GM12878 (cell line): Measurements from ENCODE around the gene RAB37. TPM values are rescaled to one million over a fixed set of nuclear protein-coding genes. Genes with fewer than 3 reads are reported as not detected.

ENCODE experiments used
- ATAC-seq: fragments of 200-7000 bp; cut with Tn5 transposase; 3 replicates; pipeline ENCODE4 v1.9.1; 2020; ENCODE audit warnings: mild to moderate bottlenecking, moderate library complexity
- BruUV-seq: library from RNA; stranded (reverse); fragments of 400-500 nt; replicated peaks from 2 replicates; lab custom pipeline; 2021; lab: Mats Ljungman, UMichigan
- CTCF ChIA-PET: fragments of 300-600 bp; sonication (Branson Sonifier 250); formaldehyde crosslinking; extraction: SDS; loops from one replicate; lab custom pipeline; 2021; ENCODE audit warnings: inconsistent platforms; lab: Yijun Ruan, JAX
- POLR2A ChIA-PET: fragments of 350-600 bp; formaldehyde crosslinking; extraction: SDS; loops from one replicate; lab custom pipeline; 2021; ENCODE audit warnings: inconsistent platforms; lab: Charles Lee
- RAD21 ChIA-PET: fragments of 300-600 bp; sonication (Branson Sonifier 250); formaldehyde crosslinking; loops from one replicate; lab custom pipeline; 2023; ENCODE audit warnings: antibody characterized with exemption; ENCODE audit not compliant: unreplicated experiment; lab: Charles Lee
- SMC1A ChIA-PET: fragments of 300-600 bp; sonication (Branson Sonifier 250); formaldehyde crosslinking; loops from one replicate; lab custom pipeline; 2023; ENCODE audit not compliant: unreplicated experiment, uncharacterized antibody; lab: Charles Lee
- DNase-seq: peaks from one replicate; pipeline ENCODE4 v3.0.0-alpha.2; 2011; ENCODE audit warnings: low read depth, low spot score
- FAIRE-seq: peaks from 3 replicates; lab custom pipeline; 2011; peaks lifted over from hg19 to GRCh38; lab: Jason Lieb, UNC
- H2AFZ ChIP-seq: 2 replicates; pipeline ENCODE4 v1.6.0; 2011; ENCODE audit warnings: low read depth, low read length, control low read depth; ENCODE audit not compliant: control insufficient read depth
- H3K27ac ChIP-seq: 2 replicates; pipeline ENCODE4 v1.5.1; 2011; ENCODE audit warnings: control low read depth; ENCODE audit not compliant: control insufficient read depth, insufficient read depth
- H3K27me3 ChIP-seq, 2 experiments: replicated peaks in 1 of 2; 2 replicates each; pipeline versions ENCODE4 v1.6.0 to v1.6.1; 2011; ENCODE audit warnings: low read length in 1 of 2; ENCODE audit not compliant: control insufficient read depth in 2 of 2, insufficient read depth in 2 of 2
- H3K36me3 ChIP-seq, 2 experiments: 2 replicates each; pipeline ENCODE4 v1.5.1; 2011; ENCODE audit warnings: low read length in 1 of 2; ENCODE audit not compliant: control insufficient read depth in 2 of 2, insufficient read depth in 2 of 2
- H3K4me1 ChIP-seq: 2 replicates; pipeline ENCODE4 v1.6.1; 2011; ENCODE audit warnings: mild to moderate bottlenecking, low read length, moderate library complexity, mixed read lengths; ENCODE audit not compliant: control insufficient read depth, insufficient read depth
- H3K4me2 ChIP-seq: 2 replicates; pipeline ENCODE4 v1.6.0; 2011; ENCODE audit warnings: control low read depth; ENCODE audit not compliant: control insufficient read depth, insufficient read depth
- H3K4me3 ChIP-seq: fragments of 200-600 bp; sonication (generic); 2 replicates; pipeline ENCODE4 v1.5.1; 2016
- H3K79me2 ChIP-seq: 2 replicates; pipeline ENCODE4 v1.6.0; 2011; ENCODE audit warnings: low read length; ENCODE audit not compliant: control insufficient read depth, insufficient read depth
- H3K9ac ChIP-seq: 2 replicates; pipeline ENCODE4 v1.8.0; 2011; ENCODE audit warnings: low read length, control low read depth, mixed read lengths; ENCODE audit not compliant: control insufficient read depth, insufficient read depth
- H3K9me3 ChIP-seq: replicated peaks from 3 replicates; pipeline ENCODE4 v1.5.1; 2011; ENCODE audit warnings: mild to moderate bottlenecking, low read length; ENCODE audit not compliant: control insufficient read depth, insufficient read depth
- H4K20me1 ChIP-seq: 2 replicates; pipeline ENCODE4 v1.6.0; 2011; ENCODE audit not compliant: control insufficient read depth, insufficient read depth
- ATF7 ChIP-seq: fragments of 450-650 bp; IDR thresholded peaks from 2 replicates; pipeline ENCODE4 v1.6.1; 2016; ENCODE audit warnings: low read depth, mild to moderate bottlenecking
- MEF2B ChIP-seq: fragments of 450-650 bp; IDR thresholded peaks from 2 replicates; pipeline ENCODE4 v1.6.1; 2018; ENCODE audit warnings: mild to moderate bottlenecking, moderate library complexity; ENCODE audit not compliant: partially characterized antibody, poor library complexity, severe bottlenecking
- RBBP5 ChIP-seq: fragments of 200-600 bp; sonication (generic); conservative IDR thresholded peaks from 2 replicates; pipeline ENCODE4 v1.6.1; 2016
- WGBS: methylation state at CpG from one replicate; pipeline ENCODE4 v1.1.6; 2016; ENCODE audit warnings: low lambda C conversion rate; ENCODE audit not compliant: insufficient replicate concordance, insufficient coverage; ENCODE audit errors: missing lambda C conversion rate; 5-methylcytosine and 5-hydroxymethylcytosine counted together
- in situ Hi-C: fragments of 300-500 bp; cut with MboI; formaldehyde crosslinking; loops from 9 replicates; pipeline ENCODE4 v1.14.3; 2018; ENCODE audit warnings: mixed read lengths
- intact Hi-C: fragments of 100-400 bp; cut with micrococcal nuclease; formaldehyde crosslinking; loops from one replicate; pipeline ENCODE4 v1.14.2; 2022; ENCODE audit not compliant: unreplicated experiment
- polyA plus RNA-seq, 11 experiments: library from polyadenylated mRNA; depleted of rRNA in 4 of 11; unstranded in 6 of 11; stranded (reverse) in 5 of 11; fragments of >200 nt; fragmentation: Nextera tagmentation in 4 of 11; fragmentation: Illumina TruSeq in 1 of 11; extraction: Ambion mirVana in 4 of 11; extraction: Trizol in 1 of 11; gene quantifications; 1 replicate in 1 of 11; 2 replicates in 10 of 11; pipeline versions ENCODE4 v1.2.1 to v1.2.3, GENCODE V29; 2011 to 2016; ENCODE audit warnings: inconsistent platforms in 2 of 11, missing spikeins in 2 of 11, low read depth in 1 of 11
- total RNA-seq, 4 experiments: library from RNA; depleted of rRNA in 3 of 4; stranded (reverse); fragments of >200 nt in 3 of 4; fragmentation: Illumina TruSeq in 1 of 4; extraction: Trizol in 1 of 4; gene quantifications; 2 replicates each; pipeline versions ENCODE4 v1.2.1 to v1.2.3, GENCODE V29; 2013 to 2021
- TF ChIP-seq, protein P1 (sequence below): IDR thresholded peaks from 2 replicates; pipeline ENCODE4 v1.6.1; 2011; ENCODE audit warnings: mild to moderate bottlenecking, low read depth, low read length, moderate library complexity; ENCODE audit not compliant: insufficient replicate concordance
- TF ChIP-seq, protein P2 (sequence below): fragments of 450-650 bp; formaldehyde crosslinking; IDR thresholded peaks from 2 replicates; pipeline ENCODE4 v1.4.0; 2020; ENCODE audit warnings: mild to moderate bottlenecking, moderate library complexity
- TF ChIP-seq, protein P3 (sequence below): fragments of 450-650 bp; IDR thresholded peaks from 2 replicates; pipeline ENCODE4 v1.6.1; 2017; ENCODE audit warnings: mild to moderate bottlenecking, moderate library complexity
- TF ChIP-seq, protein P4 (sequence below): IDR thresholded peaks from 2 replicates; pipeline ENCODE4 v1.6.1; 2012; ENCODE audit warnings: low read length, inconsistent platforms
- TF ChIP-seq, protein P5 (sequence below): IDR thresholded peaks from 2 replicates; pipeline ENCODE4 v1.6.1; 2012; ENCODE audit warnings: mild to moderate bottlenecking, low read depth, low read length

RAB37 gene
- total and polyA plus RNA-seq, 10 of the 15 experiments (the other 5 are each of a cell fraction or from before 2014, with no cell fraction given): 0.48 to 5.6 (median 1.7) TPM

DNA sequence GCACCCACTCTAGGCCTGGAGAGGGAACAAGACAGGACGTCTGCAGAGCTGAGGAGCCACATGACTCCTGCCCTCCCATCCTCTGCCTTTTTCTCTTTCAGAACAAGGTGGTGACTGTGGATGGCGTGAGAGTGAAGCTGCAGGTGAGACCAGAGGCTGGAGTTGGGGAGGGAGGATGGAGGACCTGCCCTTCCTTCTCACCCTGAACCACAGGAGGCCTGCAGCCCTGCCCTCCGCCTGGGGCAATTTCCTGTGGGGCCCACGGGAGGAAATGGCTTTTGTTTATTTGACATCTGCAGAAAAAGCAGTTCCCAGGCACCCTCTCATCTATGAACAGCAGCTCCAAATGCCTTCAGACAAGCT, 5.1 kb downstream of the RAB37 start:
- in situ Hi-C loops: loop anchor here (5.0 kb wide), 1 partner anchor 125 kb away; no protein-coding TSS in a partner anchor
- ATAC-seq (peak; percentile 31), DNase-seq (peak; percentile 69), FAIRE-seq (peak; percentile 82)
- peak overlapping the region; percentile 39; the same call in 1 of the 2 replicates for H3K9ac ChIP-seq
- H3K27ac ChIP-seq: peak overlapping the region; percentile 80
- no peak overlapping the region for H3K4me3 ChIP-seq
- ChIA-PET CTCF (interaction anchor here (0.7 to 2.8 kb wide), 18 partner anchors 9 to 449 kb away, joined by 3 to 41 read pairs (median 4); partner anchors contain the start of gene NAT9), SMC1A (interaction anchor here (0.9 to 2.0 kb wide), 6 partner anchors 29 to 120 kb away, joined by 3 to 16 read pairs (median 7); no protein-coding TSS in a partner anchor), POLR2A (interaction anchor here (0.6 to 0.8 kb wide), 2 partner anchors 33 to 686 kb away, joined by 3 to 8 read pairs; no protein-coding TSS in a partner anchor), RAD21 (interaction anchor here (0.7 to 2.0 kb wide), 8 partner anchors 25 to 219 kb away, joined by 3 to 18 read pairs (median 3); partner anchors contain the start of gene NAT9)
- intact Hi-C loops: no loop called here
- BruUV-seq: no TSS peak
- H3K4me2 ChIP-seq: peak overlapping the region; percentile 71
- peaks cover 47% of the 10 kb centered on the region for H3K4me1 ChIP-seq
- 2% methylated on average over 4 of the region's 4 CpGs for WGBS
- peak overlapping the region; percentile 81 for H2AFZ ChIP-seq
- no peaks in the 10 kb centered on the region for H3K79me2 ChIP-seq
- no peaks in the 10 kb centered on the region for H3K9me3 ChIP-seq
- H4K20me1 ChIP-seq: no peaks in the 10 kb centered on the region
- H3K27me3 ChIP-seq: no peaks in the 10 kb centered on the region
- H3K36me3 ChIP-seq: no peaks in the 10 kb centered on the region
- TF ChIP-seq RBBP5 (no peak), ATF7 (no peak), MEF2B (peak; percentile 61)
- TF ChIP-seq, protein P1, sequence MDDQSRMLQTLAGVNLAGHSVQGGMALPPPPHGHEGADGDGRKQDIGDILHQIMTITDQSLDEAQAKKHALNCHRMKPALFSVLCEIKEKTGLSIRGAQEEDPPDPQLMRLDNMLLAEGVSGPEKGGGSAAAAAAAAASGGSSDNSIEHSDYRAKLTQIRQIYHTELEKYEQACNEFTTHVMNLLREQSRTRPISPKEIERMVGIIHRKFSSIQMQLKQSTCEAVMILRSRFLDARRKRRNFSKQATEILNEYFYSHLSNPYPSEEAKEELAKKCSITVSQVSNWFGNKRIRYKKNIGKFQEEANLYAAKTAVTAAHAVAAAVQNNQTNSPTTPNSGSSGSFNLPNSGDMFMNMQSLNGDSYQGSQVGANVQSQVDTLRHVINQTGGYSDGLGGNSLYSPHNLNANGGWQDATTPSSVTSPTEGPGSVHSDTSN: no peak
- TF ChIP-seq, protein P2, sequence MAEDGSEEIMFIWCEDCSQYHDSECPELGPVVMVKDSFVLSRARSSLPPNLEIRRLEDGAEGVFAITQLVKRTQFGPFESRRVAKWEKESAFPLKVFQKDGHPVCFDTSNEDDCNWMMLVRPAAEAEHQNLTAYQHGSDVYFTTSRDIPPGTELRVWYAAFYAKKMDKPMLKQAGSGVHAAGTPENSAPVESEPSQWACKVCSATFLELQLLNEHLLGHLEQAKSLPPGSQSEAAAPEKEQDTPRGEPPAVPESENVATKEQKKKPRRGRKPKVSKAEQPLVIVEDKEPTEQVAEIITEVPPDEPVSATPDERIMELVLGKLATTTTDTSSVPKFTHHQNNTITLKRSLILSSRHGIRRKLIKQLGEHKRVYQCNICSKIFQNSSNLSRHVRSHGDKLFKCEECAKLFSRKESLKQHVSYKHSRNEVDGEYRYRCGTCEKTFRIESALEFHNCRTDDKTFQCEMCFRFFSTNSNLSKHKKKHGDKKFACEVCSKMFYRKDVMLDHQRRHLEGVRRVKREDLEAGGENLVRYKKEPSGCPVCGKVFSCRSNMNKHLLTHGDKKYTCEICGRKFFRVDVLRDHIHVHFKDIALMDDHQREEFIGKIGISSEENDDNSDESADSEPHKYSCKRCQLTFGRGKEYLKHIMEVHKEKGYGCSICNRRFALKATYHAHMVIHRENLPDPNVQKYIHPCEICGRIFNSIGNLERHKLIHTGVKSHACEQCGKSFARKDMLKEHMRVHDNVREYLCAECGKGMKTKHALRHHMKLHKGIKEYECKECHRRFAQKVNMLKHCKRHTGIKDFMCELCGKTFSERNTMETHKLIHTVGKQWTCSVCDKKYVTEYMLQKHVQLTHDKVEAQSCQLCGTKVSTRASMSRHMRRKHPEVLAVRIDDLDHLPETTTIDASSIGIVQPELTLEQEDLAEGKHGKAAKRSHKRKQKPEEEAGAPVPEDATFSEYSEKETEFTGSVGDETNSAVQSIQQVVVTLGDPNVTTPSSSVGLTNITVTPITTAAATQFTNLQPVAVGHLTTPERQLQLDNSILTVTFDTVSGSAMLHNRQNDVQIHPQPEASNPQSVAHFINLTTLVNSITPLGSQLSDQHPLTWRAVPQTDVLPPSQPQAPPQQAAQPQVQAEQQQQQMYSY (CRISPR knock-in tag): no peak
- TF ChIP-seq, protein P3, sequence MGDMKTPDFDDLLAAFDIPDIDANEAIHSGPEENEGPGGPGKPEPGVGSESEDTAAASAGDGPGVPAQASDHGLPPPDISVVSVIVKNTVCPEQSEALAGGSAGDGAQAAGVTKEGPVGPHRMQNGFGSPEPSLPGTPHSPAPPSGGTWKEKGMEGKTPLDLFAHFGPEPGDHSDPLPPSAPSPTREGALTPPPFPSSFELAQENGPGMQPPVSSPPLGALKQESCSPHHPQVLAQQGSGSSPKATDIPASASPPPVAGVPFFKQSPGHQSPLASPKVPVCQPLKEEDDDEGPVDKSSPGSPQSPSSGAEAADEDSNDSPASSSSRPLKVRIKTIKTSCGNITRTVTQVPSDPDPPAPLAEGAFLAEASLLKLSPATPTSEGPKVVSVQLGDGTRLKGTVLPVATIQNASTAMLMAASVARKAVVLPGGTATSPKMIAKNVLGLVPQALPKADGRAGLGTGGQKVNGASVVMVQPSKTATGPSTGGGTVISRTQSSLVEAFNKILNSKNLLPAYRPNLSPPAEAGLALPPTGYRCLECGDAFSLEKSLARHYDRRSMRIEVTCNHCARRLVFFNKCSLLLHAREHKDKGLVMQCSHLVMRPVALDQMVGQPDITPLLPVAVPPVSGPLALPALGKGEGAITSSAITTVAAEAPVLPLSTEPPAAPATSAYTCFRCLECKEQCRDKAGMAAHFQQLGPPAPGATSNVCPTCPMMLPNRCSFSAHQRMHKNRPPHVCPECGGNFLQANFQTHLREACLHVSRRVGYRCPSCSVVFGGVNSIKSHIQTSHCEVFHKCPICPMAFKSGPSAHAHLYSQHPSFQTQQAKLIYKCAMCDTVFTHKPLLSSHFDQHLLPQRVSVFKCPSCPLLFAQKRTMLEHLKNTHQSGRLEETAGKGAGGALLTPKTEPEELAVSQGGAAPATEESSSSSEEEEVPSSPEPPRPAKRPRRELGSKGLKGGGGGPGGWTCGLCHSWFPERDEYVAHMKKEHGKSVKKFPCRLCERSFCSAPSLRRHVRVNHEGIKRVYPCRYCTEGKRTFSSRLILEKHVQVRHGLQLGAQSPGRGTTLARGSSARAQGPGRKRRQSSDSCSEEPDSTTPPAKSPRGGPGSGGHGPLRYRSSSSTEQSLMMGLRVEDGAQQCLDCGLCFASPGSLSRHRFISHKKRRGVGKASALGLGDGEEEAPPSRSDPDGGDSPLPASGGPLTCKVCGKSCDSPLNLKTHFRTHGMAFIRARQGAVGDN: peak; percentile 75
- TF ChIP-seq, protein P4, sequence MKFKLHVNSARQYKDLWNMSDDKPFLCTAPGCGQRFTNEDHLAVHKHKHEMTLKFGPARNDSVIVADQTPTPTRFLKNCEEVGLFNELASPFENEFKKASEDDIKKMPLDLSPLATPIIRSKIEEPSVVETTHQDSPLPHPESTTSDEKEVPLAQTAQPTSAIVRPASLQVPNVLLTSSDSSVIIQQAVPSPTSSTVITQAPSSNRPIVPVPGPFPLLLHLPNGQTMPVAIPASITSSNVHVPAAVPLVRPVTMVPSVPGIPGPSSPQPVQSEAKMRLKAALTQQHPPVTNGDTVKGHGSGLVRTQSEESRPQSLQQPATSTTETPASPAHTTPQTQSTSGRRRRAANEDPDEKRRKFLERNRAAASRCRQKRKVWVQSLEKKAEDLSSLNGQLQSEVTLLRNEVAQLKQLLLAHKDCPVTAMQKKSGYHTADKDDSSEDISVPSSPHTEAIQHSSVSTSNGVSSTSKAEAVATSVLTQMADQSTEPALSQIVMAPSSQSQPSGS: no peak
- TF ChIP-seq, protein P5, sequence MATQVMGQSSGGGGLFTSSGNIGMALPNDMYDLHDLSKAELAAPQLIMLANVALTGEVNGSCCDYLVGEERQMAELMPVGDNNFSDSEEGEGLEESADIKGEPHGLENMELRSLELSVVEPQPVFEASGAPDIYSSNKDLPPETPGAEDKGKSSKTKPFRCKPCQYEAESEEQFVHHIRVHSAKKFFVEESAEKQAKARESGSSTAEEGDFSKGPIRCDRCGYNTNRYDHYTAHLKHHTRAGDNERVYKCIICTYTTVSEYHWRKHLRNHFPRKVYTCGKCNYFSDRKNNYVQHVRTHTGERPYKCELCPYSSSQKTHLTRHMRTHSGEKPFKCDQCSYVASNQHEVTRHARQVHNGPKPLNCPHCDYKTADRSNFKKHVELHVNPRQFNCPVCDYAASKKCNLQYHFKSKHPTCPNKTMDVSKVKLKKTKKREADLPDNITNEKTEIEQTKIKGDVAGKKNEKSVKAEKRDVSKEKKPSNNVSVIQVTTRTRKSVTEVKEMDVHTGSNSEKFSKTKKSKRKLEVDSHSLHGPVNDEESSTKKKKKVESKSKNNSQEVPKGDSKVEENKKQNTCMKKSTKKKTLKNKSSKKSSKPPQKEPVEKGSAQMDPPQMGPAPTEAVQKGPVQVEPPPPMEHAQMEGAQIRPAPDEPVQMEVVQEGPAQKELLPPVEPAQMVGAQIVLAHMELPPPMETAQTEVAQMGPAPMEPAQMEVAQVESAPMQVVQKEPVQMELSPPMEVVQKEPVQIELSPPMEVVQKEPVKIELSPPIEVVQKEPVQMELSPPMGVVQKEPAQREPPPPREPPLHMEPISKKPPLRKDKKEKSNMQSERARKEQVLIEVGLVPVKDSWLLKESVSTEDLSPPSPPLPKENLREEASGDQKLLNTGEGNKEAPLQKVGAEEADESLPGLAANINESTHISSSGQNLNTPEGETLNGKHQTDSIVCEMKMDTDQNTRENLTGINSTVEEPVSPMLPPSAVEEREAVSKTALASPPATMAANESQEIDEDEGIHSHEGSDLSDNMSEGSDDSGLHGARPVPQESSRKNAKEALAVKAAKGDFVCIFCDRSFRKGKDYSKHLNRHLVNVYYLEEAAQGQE: no peak
